NCI-H2196 treated with DMSO at 0.1 percent for 48 hours (cell line): ENCODE measurements around the gene LDB2.

Experiments
- DNase-seq: peaks from one replicate; lab custom pipeline; 2025; ENCODE audit not compliant: unreplicated experiment; lab: John Stamatoyannopoulos, UW

Gene LDB2

DNA sequence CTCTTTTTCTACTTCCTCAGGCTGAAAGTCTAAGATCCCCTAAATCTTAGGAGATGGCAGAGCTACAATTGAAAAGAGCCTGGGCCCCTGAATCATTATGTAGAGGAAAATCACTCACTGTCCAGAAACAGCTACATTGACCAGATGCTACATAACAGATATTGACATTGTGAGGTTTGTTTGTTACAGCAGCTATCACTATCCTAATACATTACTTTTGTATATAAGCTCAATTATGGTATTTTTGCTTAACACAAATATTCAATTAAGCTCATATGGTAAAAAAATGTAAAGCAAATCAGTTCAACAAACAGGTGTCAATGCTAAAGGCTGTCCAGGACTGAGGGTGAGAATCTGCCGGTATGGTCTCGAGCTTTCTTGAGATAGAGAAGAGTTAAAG, 89.4 kb downstream of the LDB2 start:
- no peak for DNase-seq

DNA sequence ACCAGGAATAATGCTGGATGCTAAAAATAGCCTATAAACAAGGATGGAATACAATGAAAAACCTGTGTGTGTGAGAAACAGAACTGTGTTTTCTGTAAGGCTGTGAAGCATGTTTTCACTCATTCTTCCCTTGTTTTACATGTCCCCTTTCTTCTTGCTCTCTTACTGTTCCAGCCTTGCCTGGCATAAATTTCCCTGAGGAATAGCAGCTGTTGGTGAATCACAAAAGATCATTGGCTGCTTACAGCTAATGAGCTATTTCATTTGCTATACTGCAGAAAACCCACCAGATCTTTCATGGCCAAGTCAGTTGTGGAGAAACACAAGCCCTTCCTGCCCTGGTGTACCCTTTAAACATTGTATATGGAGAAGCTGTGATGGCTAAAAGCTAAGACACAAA, 91.1 kb downstream of the LDB2 start:
- no peak for DNase-seq

DNA sequence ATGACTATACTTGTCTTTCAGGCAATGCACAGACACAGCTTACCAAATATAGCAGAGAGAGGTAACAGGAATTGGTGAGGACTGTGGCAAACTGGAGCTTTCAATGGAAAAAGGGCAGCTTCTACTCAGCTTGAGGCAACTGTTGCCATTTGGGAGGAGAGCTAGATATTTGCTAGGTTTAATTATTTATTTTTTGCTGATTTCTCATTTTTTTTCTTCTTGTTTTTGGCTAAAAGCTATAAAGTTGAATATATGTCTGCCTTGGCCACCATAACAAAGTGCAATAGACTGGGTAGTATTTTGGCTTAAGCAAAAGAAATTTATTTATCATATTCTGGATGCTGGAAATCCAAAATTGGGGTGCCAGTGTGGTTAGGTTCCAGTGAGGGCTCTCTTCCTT, 93.9 kb downstream of the LDB2 start:
- no peak for DNase-seq

DNA sequence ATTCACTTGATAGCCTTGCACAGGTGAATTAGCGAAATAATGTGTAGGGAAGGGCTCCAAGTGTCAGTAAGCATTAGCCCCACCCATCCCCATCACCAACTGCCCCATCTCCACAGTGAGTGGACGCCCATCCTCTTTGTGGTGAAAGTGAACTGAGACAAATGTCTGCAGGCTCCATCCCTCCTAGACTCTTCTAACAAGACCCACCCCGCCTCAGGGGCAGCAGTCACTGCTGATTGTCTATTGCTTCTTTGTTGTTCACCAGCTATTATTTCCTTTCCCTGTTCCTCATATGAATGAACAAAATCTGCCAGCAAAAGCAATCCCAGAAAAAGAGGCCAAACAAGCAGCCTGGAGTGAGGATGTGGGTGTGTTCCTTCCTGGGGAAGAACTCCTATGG, 96.4 kb downstream of the LDB2 start:
- no peak for DNase-seq

DNA sequence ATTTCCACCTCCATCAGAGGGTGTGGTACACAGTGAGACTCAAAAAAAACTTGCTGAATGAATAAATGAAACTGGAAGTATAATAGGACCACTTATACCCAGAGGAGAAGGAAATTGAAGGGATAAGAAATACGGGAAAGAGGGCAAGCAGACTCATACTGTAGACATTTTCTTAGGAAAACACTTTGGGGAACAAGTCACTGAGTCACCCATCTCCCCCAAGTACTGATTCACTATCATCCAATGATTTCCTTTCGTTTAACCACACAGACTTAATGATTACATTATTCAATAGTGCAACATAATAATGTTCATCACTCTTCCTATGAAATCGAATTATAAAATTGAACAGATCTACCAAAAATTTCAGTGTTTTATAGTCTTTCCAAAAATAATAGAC, 97.1 kb downstream of the LDB2 start:
- DNase-seq, result no peak

DNA sequence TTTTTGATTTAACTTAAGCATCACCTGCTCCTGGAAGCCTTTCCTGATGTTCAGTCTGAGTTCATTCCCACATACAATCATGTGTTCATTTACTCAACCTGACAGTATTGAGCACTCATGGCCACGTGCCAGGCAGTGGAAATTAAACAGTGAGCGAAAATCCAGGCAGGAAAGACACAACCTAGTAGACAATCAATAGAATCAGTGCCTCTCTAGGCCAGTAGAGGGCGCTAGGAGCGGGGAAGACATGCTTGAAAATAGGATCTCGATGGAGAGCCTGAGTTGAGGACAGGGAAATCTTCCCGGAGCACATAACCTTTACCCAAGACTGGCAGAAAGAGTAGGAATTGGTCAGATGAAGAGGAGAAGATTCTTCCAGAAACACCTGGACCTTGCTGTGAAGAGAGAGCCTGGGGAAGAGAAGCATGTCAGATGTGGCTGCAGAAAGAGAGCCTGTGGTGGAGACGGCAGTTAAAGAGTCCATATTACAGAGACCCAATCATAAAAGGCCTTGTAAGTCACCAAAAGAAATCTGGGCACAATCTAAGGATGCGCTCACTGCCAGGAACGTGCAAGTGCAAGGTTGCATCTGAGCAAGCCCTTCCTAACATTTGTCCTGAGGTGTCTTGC, 103.5 kb downstream of the LDB2 start:
- DNase-seq, result no peak

DNA sequence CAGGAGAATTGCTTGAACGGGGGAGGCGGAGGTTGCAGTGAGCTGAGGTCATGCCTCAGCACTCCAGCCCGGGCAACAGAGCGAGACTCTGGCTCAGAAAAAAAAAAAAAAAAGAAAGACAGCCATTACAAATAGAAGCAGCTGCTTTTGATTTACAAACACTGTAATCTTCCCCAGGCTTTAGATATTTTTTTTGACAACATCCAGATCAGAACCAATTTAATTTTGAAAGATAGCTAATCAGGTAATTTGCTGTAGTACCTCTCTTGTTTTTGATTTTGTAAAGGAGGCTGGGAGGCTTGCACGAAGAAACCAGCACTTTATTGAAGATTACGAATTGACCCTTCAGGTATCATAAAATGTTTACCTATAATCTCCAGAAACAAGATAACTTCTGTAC, 107.0 kb downstream of the LDB2 start:
- DNase-seq, result no peak

DNA sequence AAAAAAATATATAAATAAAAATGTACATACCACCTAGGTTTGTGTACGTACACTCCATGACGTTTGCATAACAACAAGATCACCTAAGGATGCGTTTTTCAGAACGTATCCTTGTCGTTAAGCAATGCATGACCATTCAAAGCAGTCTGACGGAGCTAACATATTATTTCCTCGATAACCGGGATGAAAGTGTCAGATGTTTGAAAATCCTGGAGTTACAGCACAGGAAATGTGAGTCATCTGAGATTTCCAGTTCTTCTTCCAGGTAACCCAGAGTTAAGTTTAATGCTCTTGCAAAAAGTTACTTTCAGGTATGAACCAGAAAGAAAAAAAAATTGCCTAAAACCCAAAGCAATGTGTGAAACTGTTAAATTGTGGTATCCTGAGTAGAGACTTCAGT, 107.9 kb downstream of the LDB2 start:
- DNase-seq, result no peak

DNA sequence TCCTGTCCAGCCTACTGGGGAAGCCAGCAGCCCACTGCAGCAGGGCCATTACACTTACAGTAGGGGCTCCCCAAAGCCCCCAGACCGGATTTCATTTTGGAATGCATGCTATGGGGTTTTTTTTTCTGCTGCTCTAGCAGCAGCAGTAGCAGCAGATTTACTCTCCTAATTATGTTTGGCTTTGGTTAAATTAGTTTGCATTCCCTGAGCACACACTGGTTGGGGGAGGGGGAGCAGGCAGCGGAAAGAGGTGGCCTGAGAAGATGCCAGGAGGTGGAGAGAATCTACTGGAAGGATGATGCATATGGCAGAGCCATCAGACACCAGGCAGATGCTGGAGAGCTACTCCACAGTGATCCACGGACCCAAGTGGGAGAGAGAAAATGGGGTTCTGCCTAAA, 109.6 kb downstream of the LDB2 start:
- no peak for DNase-seq

DNA sequence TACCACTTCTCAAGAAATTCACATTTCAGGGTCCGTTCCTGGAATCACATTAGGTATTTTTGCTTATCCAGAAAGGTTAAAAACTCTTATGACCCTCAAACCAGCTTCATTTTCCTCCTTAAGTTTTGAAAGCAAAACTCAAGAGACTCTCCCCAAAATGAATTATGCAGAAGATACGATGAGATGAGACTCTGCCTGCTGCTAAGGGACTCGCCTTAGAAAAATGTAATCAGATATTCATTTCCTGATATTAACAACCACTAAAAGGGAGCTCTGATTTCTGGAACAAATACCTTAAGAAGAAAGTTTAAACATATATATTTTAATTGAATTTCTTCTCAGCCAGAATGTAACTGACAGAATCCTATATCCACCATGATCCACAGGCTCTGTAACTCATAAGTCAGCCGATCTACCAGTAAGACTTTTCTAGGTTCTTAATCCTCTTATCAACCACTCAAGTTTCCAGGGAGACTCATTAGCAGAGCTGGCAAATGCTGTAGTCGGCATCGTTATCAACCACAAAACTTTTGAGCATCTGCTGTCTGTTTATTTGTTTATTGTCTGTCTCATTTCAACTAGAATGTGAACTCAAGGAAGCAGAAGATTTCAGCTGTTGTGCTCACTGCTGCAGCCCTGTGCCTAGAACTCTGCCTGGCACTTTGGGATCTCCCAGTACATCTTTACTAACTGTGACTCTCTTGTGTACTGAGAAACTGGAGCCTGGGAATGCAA, 112.5 kb downstream of the LDB2 start:
- DNase-seq, result no peak

DNA sequence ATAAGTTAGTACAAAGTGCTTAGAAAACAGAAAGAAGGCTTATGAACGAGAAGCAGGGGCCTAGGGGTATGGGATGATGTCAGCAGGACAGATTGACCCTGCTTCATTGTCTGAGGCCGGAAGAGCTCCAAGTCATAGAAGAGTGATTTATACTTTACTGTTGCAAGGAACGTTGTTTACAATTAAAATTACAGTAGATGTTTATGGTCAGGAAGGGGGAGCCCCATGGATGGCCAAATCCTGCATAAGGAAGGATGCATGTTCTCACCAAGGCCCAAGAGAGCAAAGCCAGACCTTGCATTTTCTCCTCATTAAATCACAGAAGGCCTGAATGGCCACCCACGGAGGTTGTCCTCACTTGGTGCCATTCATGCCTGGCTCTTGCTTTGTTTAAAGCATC, 115.3 kb downstream of the LDB2 start:
- DNase-seq, result no peak

DNA sequence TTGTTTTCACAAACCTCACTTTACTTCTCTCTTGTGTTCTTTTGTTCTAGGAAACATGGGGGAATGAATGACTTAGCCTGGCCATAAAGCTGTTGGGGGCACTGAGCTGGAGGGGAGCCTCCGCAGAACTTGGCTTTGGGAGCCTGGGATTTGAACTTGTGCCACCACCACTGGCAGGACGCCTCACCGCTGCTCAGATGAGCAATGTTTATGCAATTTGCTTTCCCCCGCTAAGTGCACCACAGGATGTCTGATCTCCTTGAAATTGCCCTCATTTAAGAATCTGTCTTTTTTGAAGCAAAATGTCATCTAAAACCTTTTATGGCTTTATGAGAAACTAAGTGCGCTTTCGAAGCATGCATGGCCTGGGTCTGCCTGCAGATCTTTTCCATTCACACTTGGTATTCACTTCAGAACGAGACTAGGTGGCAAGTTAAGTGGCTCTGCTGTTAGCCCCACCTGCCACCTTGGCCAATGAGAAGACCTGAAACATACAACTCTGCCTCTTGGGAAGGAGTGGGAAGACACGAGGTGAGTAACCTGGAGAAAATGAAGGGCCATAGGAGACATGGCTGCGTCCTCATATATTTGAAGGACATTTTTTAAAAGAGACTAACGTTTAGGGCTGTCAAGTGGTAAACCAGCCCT, 119.3 kb downstream of the LDB2 start:
- DNase-seq, result no peak

DNA sequence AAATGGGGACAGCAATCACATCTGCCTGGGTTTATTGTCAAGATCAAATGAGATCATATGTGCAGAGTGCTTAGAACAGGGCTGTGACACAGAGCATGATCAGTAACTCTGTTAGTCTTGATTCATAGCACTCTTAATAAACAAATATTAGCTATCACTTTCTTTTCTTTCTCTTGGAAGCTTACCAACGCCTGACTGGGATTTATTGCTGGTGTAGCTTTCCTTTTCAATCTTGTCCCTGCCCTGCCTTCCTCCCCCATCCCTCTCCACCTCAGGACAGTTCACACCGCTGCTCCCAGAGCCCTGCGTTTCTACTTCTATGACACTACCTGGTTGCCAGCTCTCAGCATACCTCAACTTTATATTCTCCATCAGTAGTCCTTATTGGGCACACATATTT, 120.7 kb downstream of the LDB2 start:
- no peak for DNase-seq

DNA sequence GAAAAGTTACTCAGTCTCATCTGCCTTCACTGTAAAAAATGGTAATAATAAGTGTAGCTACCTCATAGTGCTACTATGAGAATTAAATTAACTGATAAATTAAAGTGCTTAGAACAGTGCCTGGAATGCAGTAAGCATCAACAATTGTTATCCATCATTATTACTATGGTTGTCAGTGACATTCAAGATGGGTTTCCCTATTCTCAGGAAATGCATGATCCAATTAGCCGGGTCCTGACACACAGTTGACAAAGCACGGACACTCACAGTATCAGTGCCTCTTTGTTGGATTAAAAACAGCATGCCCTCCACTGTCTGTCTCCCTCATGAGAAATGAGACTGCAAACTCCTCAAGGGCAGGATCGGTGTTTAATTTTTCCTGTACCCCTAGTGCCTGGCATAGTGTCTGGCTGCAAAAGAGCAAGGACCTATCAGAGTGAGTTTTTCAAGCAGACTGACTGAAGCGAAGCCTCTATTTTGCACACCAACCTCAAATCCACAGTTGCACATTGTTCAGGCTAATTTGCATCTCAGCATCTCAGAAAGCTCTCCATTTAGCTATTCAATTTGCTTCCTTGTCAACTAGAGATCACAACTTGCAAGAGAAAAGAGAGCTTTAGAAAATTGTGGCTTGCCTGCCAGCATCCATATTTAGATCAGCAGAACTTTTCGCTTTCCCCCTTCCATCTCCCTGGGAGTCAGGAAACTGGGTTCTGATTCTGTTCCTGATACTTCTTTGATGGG, 122.9 kb downstream of the LDB2 start:
- DNase-seq, result no peak

DNA sequence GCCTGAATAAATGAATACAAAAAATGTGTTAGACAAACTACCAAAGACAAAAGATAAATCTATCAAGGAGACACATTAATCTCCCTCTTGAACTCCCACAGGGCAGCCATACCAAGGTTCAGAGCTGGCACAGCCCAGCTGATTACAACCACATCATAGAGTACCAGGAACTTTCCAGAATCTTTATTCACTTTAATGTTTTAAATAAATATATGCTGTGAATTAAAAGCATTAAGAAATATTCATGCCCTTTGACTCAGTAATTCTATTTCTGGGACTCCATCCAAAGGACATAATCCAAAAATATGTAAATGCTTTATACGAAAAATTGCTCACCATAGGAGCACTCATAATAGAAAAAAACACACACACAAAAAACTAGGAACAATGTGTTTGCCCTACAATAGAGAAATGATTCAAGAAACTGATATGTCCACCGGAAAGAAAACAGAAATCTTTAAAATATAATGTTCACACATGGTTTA, 126.0 kb downstream of the LDB2 start:
- DNase-seq, result no peak

DNA sequence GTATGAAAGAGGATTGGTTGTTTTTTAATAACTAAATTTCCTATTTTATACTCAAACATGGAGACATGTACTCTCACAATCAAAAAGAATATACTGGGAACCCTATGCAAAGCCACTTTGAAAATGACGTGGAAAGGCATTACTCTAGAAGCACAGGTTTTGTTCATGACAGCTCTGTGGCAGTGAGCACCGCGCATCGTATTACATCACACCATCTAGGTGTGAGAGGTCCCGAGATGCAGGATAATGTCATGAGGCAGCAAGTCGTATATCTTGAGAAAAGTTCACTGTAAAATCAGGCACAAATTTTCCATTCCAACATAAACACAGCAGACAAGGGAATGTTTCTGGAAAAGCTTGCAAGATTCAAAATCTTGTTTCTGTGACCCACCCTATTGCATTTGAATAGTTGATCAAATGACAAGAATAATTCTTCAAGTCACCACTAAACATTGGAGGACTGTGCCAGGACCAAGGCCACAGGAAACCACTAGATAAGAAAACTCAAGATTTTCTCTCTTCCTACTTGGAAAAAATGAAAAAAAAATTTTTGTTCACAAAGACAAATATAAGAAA, 127.6 kb downstream of the LDB2 start:
- no peak for DNase-seq

DNA sequence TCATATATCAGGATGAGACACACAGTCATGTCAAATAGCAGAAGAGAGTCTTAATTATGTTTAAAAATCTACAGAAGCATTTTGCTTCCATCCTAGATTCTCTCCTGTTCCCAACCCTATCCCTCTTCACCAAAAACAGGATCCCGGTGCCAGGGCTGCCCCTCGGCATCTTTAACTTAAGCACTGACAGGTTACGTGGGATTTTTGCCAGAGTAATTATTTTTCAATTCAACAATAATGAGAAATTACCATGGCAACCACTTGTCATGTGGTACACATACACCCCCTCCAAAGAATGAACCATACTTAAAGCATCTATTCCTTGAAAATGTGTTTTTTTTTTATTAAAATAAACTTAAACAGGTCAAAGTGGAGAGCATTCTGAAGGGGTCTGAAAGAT, 130.6 kb downstream of the LDB2 start:
- no peak for DNase-seq

DNA sequence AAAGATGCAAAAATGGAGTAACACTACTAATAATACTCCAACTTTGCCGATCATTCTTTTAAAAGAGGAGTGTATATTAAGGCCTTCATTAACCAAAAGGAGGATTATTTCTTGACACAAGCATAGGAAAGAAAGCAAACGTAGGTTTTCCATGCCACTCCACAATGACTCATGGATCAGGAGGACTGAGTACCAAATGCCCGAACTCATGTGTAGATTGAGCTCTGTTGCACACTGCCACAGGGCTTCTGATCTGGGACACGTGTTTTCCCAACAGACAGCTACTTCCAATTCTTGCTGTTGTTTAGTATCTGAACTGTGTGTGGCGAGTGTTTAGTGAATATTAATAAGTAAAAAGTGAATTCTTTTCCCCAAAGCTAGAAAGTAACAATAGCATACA, 131.2 kb downstream of the LDB2 start:
- DNase-seq, result no peak

DNA sequence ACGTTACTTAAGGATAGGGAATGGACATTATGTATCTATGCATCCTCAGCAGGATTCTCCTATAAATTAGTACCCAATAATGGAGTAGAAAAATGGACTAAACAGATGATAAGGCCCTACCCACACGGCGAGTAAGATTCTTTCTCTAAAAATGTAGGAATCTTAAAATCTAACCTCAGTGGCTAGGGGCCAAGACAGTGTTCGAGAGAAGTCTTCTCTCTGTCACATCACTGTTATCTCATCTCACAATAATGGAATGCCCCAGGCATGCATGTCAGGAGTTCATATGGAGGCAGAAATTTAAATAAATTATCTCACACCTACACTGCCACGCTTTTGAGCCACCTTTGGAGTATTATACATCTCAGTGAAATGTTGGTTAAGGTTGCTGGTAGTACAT, 132.9 kb downstream of the LDB2 start:
- DNase-seq, result no peak

DNA sequence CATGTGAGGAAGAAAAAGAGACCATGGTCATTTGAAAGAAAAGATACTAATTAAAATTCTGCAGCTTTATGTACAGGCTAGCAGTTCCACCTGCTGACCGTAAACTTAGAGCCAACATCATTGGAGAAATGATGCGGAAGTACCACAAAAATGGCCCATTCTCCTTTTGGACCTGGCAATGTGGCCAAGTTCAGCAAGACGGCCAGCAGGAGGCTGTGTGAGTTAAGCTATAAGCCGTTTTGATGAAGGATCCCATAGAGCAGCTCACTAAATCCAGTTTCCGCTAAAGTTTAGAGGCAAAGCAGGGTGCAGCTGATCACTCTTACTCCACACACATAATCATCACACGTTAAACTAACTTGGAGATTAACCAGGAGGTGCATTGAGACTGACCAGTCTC, 133.8 kb downstream of the LDB2 start:
- no peak for DNase-seq

DNA sequence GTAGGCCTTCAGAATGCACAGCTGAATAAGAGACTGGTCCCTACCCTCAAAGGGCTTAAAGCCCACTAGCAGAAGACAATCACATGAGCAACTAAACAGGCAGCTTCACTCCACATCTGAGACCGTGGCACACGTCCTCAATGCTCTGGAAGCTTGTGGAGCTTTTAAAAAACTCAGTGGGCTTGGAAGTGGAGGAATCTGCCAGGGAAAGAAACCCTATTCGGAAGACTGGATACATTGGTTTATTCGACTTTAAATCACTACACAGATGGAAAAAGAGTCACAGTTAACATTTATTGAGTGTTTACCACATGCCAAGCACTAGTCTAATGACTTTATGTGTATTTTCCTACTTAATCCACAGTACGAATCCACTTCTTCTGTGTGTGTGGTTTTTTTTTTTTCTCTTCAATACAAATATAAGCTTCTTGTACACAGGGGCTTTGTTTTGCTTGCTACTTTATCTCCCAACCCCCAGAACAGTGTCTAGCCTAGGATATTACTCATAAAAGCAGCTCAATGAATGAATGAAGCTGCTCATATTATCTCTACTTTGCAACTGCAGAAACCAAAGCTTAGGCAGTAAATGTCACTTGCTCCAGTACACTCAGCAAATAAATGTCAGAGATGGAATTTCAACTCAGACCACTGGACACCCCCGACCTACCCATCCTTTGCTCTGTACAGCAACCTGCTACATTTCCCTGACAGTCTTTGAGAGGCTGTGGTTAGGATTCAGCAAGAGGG, 137.7 kb downstream of the LDB2 start:
- no peak for DNase-seq
